Fibroblast of lung (primary cell): Measurements from ENCODE around the gene UVRAG.

Experiments used
- CTCF ChIP-seq, 2 donors: IDR thresholded peaks in 1 of 2; conservative IDR thresholded peaks in 1 of 2; 1 replicate in 1 of 2; 2 replicates in 1 of 2; pipeline ENCODE4 v1.5.1; 2011 to 2012; ENCODE audit warnings: low read length in 2 of 2, control low read depth in 1 of 2, inconsistent platforms in 1 of 2, low read depth in 1 of 2, mild to moderate bottlenecking in 1 of 2
- EZH2 ChIP-seq: IDR thresholded peaks from 2 replicates; pipeline ENCODE4 v1.5.1; 2012; ENCODE audit warnings: low read length, control low read depth, mild to moderate bottlenecking; ENCODE audit errors: missing control alignments

- no peak for TF ChIP-seq EZH2
- no peak for TF ChIP-seq CTCF (conservative IDR thresholded peaks at IDR 0.05 in 1 of 2, IDR thresholded peaks at IDR 0.05 in 1 of 2; ENCODE audit: low read depth in 1 of 2, low read length in 2 of 2)
Measured at GRCh38 chr11:75913984-75914383, 99.0 kb downstream of the UVRAG start.
